ENCODE measurements around the gene MARCHF7. TPM values are rescaled to one million over a fixed set of nuclear protein-coding genes. Genes with fewer than 3 reads are reported as not detected.

MARCHF7 gene
- total and polyA plus RNA-seq, 2 of the 13 experiments (the other 11 are each of a cell fraction or from before 2014, with no cell fraction given), result 32.8 to 88.5 TPM

DNA sequence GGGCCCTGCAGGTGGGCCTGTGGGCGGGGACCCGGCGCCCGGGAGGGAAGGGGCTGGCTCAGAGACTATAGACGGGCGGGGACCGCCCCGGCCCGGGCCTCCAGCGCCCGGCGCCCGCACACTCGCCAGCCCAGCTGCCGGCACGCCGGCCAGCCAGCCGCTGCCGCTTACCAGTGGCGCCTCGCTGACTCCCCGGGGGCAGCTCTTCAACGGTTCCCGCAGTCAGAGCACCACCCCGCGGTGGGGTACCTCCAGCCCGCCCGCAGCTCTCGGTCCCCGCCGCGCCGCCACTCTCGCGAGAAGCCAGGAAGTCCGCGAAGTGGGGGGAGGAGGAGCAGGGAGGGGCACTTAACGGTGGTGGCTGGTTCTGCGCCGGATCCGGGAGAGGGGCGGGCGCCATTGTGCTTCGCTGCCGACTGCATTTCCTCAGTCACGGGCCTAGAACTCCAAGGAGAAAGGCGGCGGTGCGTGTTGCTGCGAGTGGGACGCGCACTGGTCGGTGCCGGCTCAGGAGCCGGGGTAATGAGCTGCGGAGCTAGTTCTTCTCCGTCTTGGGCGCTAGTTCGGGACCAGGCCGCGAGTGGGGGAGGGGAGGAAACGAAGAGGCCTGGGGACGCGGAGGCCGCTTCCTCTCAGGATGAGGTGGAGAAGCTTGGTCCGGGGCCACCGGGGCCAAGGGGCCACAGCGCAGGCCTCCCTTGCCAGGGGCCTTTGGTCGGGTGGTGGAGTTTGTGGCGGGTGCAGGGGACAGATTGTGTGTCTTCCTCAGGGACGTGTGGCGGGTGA, at the start of gene MARCHF7 (continued):
- TF ChIP-seq ZNF276 (CRISPR knock-in tag; IDR thresholded peaks at IDR 0.05; ENCODE audit: low read depth), result peak; percentile 94
- peak; percentile 78; the same call in 1 of the 2 replicates for TF ChIP-seq ZNF678 (CRISPR knock-in tag; IDR thresholded peaks at IDR 0.05)
- TF ChIP-seq CERS6 (CRISPR knock-in tag; IDR thresholded peaks at IDR 0.05), result no peak
- peak; percentile 99 for TF ChIP-seq SAFB2 (CRISPR knock-in tag; IDR thresholded peaks at IDR 0.05; ENCODE audit: borderline replicate concordance, low read depth)
- TF ChIP-seq SP2 (CRISPR knock-in tag; IDR thresholded peaks at IDR 0.05), result peak; percentile 41
- TF ChIP-seq ZNF556 (CRISPR knock-in tag; IDR thresholded peaks at IDR 0.05; ENCODE audit: borderline replicate concordance), result peak; percentile 99
- TF ChIP-seq DBP (CRISPR knock-in tag; IDR thresholded peaks at IDR 0.05; ENCODE audit: not compliant biosample characterization), result peak; percentile 71
- TF ChIP-seq ZFP37 (CRISPR knock-in tag; IDR thresholded peaks at IDR 0.05; ENCODE audit: borderline replicate concordance), result peak; percentile 63; the same call in 1 of the 2 replicates
- TF ChIP-seq FOXK2 (IDR thresholded peaks at IDR 0.05), result no peak
- peak; percentile 97 for TF ChIP-seq ZNF280B (CRISPR knock-in tag; IDR thresholded peaks at IDR 0.05; ENCODE audit: borderline replicate concordance)
- peak; percentile 95 for TF ChIP-seq MXD1 (CRISPR knock-in tag; IDR thresholded peaks at IDR 0.05)
- TF ChIP-seq SMARCE1 (IDR thresholded peaks at IDR 0.05; ENCODE audit: borderline replicate concordance), result no peak
- no peak for TF ChIP-seq TRIM24 (CRISPR knock-in tag; IDR thresholded peaks at IDR 0.05)
- TF ChIP-seq, protein P1, sequence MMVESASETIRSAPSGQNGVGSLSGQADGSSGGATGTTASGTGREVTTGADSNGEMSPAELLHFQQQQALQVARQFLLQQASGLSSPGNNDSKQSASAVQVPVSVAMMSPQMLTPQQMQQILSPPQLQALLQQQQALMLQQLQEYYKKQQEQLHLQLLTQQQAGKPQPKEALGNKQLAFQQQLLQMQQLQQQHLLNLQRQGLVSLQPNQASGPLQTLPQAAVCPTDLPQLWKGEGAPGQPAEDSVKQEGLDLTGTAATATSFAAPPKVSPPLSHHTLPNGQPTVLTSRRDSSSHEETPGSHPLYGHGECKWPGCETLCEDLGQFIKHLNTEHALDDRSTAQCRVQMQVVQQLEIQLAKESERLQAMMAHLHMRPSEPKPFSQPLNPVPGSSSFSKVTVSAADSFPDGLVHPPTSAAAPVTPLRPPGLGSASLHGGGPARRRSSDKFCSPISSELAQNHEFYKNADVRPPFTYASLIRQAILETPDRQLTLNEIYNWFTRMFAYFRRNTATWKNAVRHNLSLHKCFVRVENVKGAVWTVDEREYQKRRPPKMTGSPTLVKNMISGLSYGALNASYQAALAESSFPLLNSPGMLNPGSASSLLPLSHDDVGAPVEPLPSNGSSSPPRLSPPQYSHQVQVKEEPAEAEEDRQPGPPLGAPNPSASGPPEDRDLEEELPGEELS (CRISPR knock-in tag; IDR thresholded peaks at IDR 0.05), result no peak; the same call in none of the 2 replicates
- TF ChIP-seq ZNF17 (CRISPR knock-in tag; IDR thresholded peaks at IDR 0.05), result peak; percentile 89; the same call in 1 of the 2 replicates
- TF ChIP-seq KAT2B (IDR thresholded peaks at IDR 0.05; ENCODE audit: borderline replicate concordance, low read depth, low read length), result no peak
- peak; percentile 35; the same call in 1 of the 2 replicates for TF ChIP-seq NCOR1 (IDR thresholded peaks at IDR 0.05; ENCODE audit: borderline replicate concordance, low read length)
